ENCODE measurements around the gene EYA2.

Gene EYA2

GRCh38 chr20:47224300-47224791 lies 329.7 kb downstream of the EYA2 start:
- TF ChIP-seq CTCF (IDR thresholded peaks at IDR 0.05), result no peak

- no peak for TF ChIP-seq CTCF (IDR thresholded peaks at IDR 0.05)
Measured at GRCh38 chr20:47224857-47225256, 330.2 kb downstream of the EYA2 start.

- TF ChIP-seq CTCF (IDR thresholded peaks at IDR 0.05), result no peak
Measured at GRCh38 chr20:47225458-47225857, 330.8 kb downstream of the EYA2 start.

- no peak for TF ChIP-seq CTCF (IDR thresholded peaks at IDR 0.05)
Measured at GRCh38 chr20:47227119-47227518, 332.5 kb downstream of the EYA2 start.

- TF ChIP-seq CTCF (IDR thresholded peaks at IDR 0.05), result no peak
Measured at GRCh38 chr20:47227576-47227975, 332.9 kb downstream of the EYA2 start.

GRCh38 chr20:47228654-47229053 lies 334.0 kb downstream of the EYA2 start:
- TF ChIP-seq CTCF (IDR thresholded peaks at IDR 0.05), result no peak

GRCh38 chr20:47230811-47231256 lies 336.2 kb downstream of the EYA2 start:
- TF ChIP-seq CTCF (IDR thresholded peaks at IDR 0.05), result no peak

GRCh38 chr20:47231382-47232039 lies 336.9 kb downstream of the EYA2 start:
- no peak for TF ChIP-seq CTCF (IDR thresholded peaks at IDR 0.05)

All from LNCAP (cell line).